Neutrophil (primary cell): ENCODE results near the gene TGM5.

ENCODE experiments used
- H3K27ac ChIP-seq: fragments of 200-600 bp; sonication (generic); 2 replicates; pipeline ENCODE4 v1.5.1; 2016; ENCODE audit warnings: mild to moderate bottlenecking, moderate library complexity
- H3K27me3 ChIP-seq: fragments of 200-600 bp; sonication (generic); 2 replicates; pipeline ENCODE4 v1.6.0; 2016; ENCODE audit warnings: mild to moderate bottlenecking
- H3K36me3 ChIP-seq: fragments of 200-600 bp; sonication (generic); 2 replicates; pipeline ENCODE4 v1.5.1; 2017
- H3K4me1 ChIP-seq, 2 experiments: fragments of 200-600 bp in 1 of 2; sonication (generic) in 1 of 2; 1 replicate in 1 of 2; 2 replicates in 1 of 2; pipeline versions ENCODE4 v1.5.1 to v1.6.1; 2013 to 2016; ENCODE audit warnings: low read depth in 1 of 2, low read length in 1 of 2, mild to moderate bottlenecking in 1 of 2, moderate library complexity in 1 of 2; ENCODE audit not compliant: control insufficient read depth in 1 of 2, insufficient read depth in 1 of 2
- H3K4me3 ChIP-seq, 2 experiments: fragments of 200-600 bp in 1 of 2; sonication (generic) in 1 of 2; 1 replicate in 1 of 2; 2 replicates in 1 of 2; pipeline ENCODE4 v1.5.1; 2013 to 2016; ENCODE audit warnings: low read depth in 1 of 2, low read length in 1 of 2, mild to moderate bottlenecking in 1 of 2, moderate library complexity in 1 of 2
- H3K9me3 ChIP-seq: fragments of 200-600 bp; sonication (generic); 2 replicates; pipeline ENCODE4 v1.5.1; 2016
- TF ChIP-seq, protein P1 (sequence below): fragments of 200-600 bp; sonication (generic); IDR thresholded peaks from 2 replicates; pipeline ENCODE4 v1.5.1; 2016; ENCODE audit warnings: antibody characterized with exemption

Gene TGM5

DNA sequence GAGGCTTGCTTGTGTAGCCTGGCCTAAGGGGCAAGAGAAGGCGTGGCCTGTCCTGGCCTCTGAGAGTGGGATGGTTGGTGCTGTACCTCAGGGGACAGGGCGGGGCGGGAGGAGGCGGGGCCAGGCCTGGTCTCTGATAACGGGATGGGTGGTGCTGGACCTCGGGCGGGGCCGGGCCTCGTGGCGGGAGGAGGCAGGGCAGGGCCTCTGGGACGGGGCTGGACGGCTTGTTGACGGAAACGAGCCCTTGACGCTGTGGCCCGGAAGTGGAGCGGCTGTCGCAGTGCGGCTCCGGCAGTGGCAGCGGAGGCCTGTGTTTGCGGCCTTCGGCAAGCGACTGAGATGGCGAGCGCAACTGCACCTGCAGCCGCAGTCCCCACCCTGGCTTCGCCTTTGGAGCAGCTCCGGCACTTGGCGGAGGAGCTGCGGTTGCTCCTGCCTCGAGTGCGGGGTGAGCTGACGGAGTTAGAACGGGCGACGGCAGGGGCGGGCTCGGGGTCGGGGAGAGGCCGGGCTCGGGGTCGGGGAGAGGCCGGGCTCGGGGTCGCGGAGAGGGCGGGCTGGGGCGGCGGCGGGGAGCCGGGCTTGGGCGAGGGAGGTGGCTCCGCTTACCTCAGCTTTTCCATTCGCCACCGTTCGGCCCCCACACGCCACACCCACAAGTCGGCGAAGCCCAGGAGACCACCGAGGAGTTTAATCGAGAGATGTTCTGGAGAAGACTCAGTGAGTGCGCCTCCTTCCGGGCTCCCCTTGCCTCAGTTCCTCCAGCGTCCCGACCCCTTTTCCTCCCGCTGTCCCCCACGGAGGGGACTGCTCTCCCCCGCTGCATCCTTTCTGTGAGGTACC lies 81.3 kb downstream of the TGM5 start, which contains the start of gene CCNDBP1:
TSS of gene CCNDBP1 (plus strand) at position 247 of the 846 bp plus-strand sequence. CDS start at position 343, 96 bp downstream.
- Histone ChIP-seq H3K4me3 (peak within 1 kb of the TSS; percentile 96), H3K27ac (peak within 1 kb of the TSS; percentile 99), H3K4me1 (peaks cover 25 to 35% of the 10 kb centered on the region in 2 experiments), H3K27me3 (no peaks in the 10 kb centered on the region), H3K9me3 (no peaks in the 10 kb centered on the region), H3K36me3 (peaks cover 42% of the 10 kb centered on the region)
- TF ChIP-seq, protein P1, sequence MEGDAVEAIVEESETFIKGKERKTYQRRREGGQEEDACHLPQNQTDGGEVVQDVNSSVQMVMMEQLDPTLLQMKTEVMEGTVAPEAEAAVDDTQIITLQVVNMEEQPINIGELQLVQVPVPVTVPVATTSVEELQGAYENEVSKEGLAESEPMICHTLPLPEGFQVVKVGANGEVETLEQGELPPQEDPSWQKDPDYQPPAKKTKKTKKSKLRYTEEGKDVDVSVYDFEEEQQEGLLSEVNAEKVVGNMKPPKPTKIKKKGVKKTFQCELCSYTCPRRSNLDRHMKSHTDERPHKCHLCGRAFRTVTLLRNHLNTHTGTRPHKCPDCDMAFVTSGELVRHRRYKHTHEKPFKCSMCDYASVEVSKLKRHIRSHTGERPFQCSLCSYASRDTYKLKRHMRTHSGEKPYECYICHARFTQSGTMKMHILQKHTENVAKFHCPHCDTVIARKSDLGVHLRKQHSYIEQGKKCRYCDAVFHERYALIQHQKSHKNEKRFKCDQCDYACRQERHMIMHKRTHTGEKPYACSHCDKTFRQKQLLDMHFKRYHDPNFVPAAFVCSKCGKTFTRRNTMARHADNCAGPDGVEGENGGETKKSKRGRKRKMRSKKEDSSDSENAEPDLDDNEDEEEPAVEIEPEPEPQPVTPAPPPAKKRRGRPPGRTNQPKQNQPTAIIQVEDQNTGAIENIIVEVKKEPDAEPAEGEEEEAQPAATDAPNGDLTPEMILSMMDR: peak; percentile 54

DNA sequence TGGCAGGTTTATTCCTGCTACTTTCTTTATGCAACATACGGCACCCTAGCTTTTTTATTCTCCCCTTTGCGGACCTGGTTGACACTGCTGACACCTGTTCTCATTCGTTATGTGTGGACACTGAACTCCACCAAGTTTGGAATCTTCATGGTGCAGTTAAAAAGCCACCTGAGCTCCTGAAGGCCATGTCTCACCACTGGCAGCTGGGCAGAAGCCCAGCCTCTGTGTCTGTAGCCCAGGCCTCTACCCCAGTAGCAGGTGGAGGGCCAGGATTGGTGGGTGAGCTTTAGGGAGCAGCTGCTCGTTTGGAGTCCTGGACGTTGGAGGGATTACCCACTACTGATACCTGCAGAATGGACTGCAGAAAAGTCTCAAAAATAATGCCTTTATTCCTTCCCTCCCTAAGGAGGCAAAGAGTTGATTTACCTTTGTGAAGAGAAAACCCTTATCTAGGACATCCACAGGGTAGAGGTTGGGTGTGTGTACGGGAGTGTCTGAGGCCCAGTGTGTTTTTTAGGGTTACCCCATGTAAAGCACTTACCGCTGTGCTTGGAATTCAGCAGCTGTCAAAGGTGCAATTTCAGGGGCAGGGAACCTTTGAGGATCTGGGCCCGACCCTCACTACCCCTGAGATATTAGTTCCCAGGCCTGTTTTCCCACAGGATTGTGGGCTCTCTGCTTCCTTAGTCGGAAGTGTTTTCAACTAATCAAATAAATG lies 82.2 kb downstream of the TGM5 start:
- Histone ChIP-seq H3K4me1 (peaks cover 25 to 35% of the 10 kb centered on the region in 2 experiments), H3K27me3 (no peaks in the 10 kb centered on the region), H3K4me3 (peak overlapping the region; percentile 96), H3K36me3 (peaks cover 38% of the 10 kb centered on the region), H3K9me3 (no peaks in the 10 kb centered on the region), H3K27ac (peak overlapping the region; percentile 99)
- TF ChIP-seq, protein P1: no peak

DNA sequence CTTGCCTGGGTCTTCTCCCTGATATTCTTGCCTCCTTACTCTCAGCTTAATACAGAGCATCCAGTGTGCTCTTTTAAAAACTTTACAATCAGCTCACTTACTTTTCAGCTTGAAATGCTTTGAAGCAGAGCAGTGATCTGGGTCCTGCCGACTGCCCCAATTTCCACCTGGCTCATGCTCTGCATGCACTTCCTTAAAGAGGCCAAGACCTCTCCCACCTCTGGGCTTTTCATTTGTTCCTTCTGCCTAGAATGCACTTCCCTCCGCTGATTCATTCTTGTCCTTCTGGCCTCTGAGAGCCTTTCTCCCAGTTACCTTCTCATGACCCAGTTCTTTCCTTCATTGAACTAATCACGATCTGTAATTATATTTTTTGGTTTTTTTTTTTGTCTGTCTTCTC lies 83.5 kb downstream of the TGM5 start:
- H3K4me3 ChIP-seq: no peak overlapping the region

More for the DNA sequence above, 83.5 kb downstream of the TGM5 start:
- peaks cover 25 to 31% of the 10 kb centered on the region in 2 experiments for H3K4me1 ChIP-seq
- peaks cover 26% of the 10 kb centered on the region for H3K36me3 ChIP-seq
- no peak overlapping the region for H3K27ac ChIP-seq
- H3K9me3 ChIP-seq: no peaks in the 10 kb centered on the region
- no peaks in the 10 kb centered on the region for H3K27me3 ChIP-seq
- TF ChIP-seq, protein P1: no peak
